GM18505 (cell line): ENCODE measurements around the gene LRP1B.

Experiments used
- ATAC-seq: cut with Tn5 transposase; IDR thresholded peaks from one replicate; pipeline ENCODE4 v1.9.1; 2021; ENCODE audit not compliant: unreplicated experiment
- POLR2A ChIP-seq: IDR thresholded peaks from 4 replicates; pipeline ENCODE4 v1.6.1; 2011; ENCODE audit warnings: borderline replicate concordance; ENCODE audit not compliant: insufficient read depth, insufficient read length; ENCODE audit errors: extremely low read depth

The LRP1B gene

DNA sequence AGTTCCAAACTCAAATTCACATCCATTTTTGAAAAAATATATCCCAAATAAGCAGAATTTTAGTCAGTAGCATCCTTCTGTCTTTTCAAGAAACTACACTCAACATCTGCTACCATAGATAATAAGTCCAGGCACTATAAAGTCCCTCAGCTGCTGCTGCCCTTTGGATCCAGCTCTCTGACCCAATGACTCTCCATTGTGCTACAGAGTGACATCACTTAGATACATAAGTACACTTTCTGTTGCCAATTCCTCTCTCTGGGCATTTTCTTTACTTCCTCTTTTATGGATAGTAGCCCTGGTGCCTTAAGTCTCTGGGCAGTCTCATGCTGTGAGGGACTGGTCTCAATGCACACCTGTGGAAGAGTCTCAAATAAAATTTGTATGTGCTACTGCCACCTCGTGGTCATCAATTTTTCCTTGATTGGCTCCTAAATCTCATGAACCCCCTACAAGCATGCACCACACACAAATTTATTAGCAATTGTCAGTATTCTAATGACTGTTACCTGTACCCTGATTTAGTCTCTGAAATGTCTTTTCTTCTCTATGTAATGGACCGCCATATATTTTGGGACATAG lies 219.2 kb downstream of the LRP1B start:
- TF ChIP-seq POLR2A, result no peak
- ATAC-seq, result peak; percentile 90

GRCh38 chr2:141906678-141907077 lies 224.1 kb downstream of the LRP1B start:
- TF ChIP-seq POLR2A, result no peak
- no peak for ATAC-seq

DNA sequence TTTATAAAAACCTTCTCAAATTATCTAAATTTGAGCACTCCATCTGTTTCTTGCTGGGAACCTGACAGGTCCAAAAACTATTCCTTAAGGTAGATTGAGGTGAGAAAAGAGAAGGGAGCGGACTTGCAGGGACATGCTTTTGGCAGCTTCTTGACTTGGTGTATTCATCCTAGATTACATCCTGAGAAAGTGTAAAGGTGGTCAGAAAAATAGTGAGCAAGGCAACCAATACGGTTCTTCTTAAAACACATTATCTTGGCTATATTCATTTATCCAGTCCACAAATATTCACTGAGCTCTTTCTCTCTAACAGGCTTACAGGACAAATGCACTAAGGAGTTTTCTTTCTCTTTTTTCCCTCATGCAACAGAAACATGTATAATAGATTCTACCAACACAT lies 230.0 kb downstream of the LRP1B start:
- no peak for ATAC-seq
- no peak for TF ChIP-seq POLR2A

DNA sequence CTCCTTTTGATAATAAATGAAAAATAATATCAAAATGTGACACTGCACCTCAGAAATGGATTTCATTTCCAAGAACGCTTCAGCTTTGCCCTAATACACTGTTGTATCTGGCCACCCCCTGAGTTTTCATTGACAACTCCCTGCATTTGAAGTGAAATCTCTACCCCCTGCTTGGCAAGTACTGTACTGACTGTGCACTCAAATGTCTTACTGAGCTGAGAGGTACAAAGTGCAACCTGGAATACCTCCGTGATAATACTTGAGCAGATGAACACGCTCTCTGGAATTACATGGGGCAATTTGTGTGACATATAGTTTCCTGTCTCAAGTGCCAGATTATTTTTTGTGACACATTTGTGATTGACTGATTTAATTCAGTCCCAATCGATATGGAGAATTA lies 231.1 kb downstream of the LRP1B start:
- ATAC-seq, result no peak

DNA sequence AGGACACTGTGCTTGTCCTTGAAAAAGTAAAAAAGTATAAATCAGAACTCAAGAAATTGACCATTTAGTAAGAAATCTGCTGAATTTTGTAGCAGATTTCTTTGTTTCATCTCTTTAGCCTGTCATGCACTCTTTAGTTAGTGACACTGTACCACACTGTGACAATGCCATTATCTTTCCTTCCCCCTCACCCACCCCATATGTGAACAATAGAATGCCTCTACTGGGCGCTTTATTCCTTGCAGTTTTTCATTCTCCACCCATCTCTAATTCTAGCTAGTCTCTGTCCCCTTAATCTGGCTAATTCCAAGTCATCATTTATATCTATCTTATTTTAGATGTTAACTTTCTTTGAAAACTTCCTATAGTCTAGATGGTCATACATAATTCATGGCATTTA lies 241.0 kb downstream of the LRP1B start:
- TF ChIP-seq POLR2A, result no peak
- no peak for ATAC-seq

More for the DNA sequence above, 231.1 kb downstream of the LRP1B start:
- TF ChIP-seq POLR2A, result no peak

- ATAC-seq, result no peak
- TF ChIP-seq POLR2A, result no peak
Observed at GRCh38 chr2:141888987-141889555, 241.7 kb downstream of the LRP1B start.

DNA sequence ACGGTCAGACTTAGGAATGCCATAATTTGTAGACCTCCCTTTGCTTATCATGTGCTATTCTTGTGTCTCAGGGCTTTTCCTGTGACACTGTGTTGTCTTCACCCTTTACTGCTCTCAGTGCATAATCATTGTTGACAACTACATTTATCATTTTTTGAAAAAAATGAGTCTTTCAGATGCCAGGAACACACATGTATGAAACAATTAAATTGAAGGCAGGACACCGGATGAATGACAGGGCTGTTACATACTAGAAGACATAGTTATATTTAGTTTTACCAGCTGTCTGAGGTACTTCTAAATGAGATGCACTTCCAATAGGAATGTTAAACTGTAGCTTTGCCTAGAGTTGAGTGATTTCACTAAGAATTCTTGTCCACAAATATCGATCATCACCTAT lies 243.5 kb downstream of the LRP1B start:
- TF ChIP-seq POLR2A, result no peak
- no peak for ATAC-seq

- no peak for TF ChIP-seq POLR2A
- ATAC-seq, result no peak
Observed at GRCh38 chr2:141878016-141878415, 252.8 kb downstream of the LRP1B start.

GRCh38 chr2:141871913-141872634 lies 258.7 kb downstream of the LRP1B start:
- no peak for ATAC-seq
- TF ChIP-seq POLR2A, result no peak

DNA sequence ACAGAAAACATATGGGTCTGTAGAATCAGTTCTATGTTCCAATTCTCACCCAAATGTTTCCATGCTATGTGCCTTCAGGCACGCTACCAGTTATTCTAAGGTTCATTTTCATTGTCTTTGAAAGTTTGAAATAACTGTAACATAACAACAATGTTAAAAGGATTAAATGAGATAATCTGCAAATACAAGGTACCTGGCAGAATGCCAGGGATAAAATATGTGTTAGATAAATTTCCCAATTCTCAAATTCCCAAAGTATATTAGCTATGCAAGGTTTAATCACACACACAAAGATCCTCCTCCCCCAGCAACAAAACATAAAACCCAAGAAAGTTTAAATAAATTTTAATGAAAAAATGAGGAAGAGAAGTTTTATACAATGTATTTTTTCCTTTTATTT lies 261.2 kb downstream of the LRP1B start:
- TF ChIP-seq POLR2A, result no peak
- ATAC-seq, result no peak

DNA sequence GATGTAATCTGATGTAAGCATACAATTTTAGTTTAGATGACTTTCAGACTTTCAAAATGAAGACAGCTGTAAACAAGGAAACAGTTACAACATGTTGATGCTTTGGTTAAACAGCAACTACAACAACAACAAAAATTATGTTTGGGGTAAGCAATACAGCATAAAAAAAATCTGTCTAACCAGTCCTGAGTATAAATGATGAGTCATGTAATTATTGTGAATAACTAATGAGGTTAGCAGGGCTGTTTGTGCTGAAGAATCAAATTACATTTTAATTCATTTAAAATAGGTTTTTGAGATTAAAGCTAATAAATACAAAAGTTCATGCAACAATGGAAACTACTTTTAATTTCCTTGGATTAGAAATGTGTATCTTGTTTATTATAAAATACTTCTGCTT lies 266.9 kb downstream of the LRP1B start:
- ATAC-seq, result no peak
- TF ChIP-seq POLR2A, result no peak

DNA sequence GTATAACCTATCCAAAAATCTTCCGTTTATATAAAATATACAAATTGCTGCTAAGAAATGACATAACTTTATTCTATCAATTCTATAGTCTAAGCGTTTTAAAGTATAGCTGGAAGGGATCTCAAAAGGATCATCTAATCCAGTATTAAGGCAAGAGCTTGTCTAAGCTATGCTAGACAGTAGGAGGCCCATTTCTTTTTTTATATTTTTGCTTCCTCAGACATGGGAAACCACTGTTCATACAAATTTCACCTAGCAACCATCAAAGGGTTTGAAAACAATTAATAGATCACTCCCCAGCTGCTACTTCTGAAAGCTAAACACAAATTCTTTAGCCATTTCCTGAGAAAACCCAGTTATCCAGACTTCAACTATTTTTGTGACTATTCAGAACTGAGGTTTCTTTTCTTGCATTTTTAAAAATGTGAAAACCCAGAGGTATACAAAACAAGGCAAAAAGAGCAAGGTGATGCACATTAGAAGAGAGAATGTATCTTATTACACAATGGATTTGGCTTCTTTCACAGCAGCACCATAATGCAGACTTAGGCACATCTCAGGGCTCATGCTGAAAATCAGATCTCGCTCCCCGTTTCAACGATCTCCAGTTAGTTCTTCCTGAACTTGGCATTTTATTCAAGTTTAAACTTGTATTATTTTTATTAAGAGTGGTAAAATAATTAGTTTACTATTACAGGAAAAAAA lies 274.4 kb downstream of the LRP1B start:
- TF ChIP-seq POLR2A, result no peak

DNA sequence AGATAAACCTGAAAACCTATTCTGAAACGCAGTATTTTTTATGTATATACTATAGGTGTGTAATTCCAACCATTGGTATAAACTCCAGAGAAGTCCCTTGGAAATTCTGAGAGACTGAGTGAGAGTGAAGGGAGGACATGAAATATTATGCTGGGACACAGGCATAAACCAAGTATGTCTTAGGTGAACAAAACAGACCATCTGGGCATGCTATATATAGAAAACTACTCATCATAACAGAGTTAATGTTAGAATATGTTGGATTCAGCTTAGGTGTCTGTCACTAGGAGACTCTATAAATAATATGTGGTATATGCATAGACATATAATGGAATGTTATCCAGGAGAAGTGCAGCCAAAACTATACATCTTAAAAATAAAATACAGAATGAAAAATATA lies 282.6 kb downstream of the LRP1B start:
- TF ChIP-seq POLR2A, result no peak

More for the DNA sequence above, 274.4 kb downstream of the LRP1B start:
- no peak for ATAC-seq

More for the DNA sequence above, 282.6 kb downstream of the LRP1B start:
- ATAC-seq, result no peak
